Subcutaneous adipose tissue (tissue), 4 donors: ENCODE data around the gene ATP8B4. TPM values are rescaled to one million over a fixed set of nuclear protein-coding genes. Genes with fewer than 3 reads are reported as not detected.

ENCODE experiments used
- total RNA-seq, 4 donors: library from RNA; depleted of rRNA; stranded (reverse); fragments of >200 nt; gene quantifications; one replicate each; pipeline ENCODE4 v1.1.0, GENCODE V29; 2016
- TF ChIP-seq, protein P1 (sequence below): fragments of 450-650 bp; IDR thresholded peaks from one replicate; pipeline ENCODE4 v1.5.1; 2016; ENCODE audit warnings: low read depth, mild to moderate bottlenecking, control low read depth, antibody characterized with exemption, moderate library complexity

Gene ATP8B4
- total RNA-seq, 4 donors from 2014 or later = 39.9 to 75.3 (median 65.9) TPM

DNA sequence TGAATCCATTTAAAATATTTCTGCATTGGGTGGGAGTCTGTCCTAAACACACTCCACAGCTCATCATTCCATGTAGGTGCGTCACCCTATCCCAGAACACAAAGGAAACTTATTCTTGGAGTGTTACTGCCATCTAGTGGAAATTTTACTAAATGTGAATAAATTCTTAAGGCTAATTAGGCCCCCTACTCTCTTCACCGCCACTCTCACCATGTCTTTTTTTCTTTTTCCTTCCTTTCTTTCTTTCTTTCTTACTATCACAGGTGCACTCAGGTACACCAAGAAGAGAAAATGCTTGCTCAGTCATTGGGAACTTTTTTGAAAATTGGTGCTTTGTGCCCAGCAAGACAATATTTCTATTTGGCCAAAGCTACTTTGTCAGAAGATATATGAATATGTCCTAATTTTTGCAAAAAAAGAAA lies 26.4 kb upstream of the ATP8B4 start:
- TF ChIP-seq, protein P1, sequence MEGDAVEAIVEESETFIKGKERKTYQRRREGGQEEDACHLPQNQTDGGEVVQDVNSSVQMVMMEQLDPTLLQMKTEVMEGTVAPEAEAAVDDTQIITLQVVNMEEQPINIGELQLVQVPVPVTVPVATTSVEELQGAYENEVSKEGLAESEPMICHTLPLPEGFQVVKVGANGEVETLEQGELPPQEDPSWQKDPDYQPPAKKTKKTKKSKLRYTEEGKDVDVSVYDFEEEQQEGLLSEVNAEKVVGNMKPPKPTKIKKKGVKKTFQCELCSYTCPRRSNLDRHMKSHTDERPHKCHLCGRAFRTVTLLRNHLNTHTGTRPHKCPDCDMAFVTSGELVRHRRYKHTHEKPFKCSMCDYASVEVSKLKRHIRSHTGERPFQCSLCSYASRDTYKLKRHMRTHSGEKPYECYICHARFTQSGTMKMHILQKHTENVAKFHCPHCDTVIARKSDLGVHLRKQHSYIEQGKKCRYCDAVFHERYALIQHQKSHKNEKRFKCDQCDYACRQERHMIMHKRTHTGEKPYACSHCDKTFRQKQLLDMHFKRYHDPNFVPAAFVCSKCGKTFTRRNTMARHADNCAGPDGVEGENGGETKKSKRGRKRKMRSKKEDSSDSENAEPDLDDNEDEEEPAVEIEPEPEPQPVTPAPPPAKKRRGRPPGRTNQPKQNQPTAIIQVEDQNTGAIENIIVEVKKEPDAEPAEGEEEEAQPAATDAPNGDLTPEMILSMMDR = no peak

DNA sequence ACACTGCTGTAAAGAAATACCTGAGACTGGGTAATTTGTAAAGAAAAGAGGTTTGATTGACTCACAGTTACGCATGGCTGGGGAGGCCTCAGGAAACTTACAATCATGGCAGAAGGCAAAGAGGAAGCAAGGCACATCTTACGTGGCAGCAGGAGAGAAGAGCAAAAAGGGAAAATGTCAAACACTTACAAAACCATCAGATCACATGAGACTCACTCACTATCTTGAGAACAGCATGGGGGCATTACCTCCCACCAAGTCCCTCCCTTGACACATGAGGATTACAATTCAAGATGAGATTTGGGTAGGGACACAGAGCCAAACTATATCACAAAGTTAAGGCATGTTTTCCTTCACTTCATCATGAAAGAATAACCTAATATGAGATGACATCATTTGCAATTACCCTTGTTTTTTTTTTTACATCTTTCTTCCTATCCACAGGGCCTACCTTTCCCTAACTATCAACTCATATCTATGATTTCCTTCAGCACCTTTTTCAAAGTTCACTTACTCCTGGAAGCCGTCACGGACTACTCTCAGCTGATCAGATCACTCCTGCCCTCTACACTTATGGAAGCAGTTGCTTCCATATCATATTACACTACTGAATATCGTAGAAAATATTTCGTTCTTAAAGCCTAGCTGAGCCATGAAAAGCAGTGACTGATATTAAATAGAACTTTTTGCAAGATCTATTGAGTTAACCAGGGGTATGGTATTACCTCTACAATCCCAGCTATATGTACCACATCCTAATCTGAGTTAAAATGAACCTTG lies 25.5 kb upstream of the ATP8B4 start:
- TF ChIP-seq, protein P1 = no peak

DNA sequence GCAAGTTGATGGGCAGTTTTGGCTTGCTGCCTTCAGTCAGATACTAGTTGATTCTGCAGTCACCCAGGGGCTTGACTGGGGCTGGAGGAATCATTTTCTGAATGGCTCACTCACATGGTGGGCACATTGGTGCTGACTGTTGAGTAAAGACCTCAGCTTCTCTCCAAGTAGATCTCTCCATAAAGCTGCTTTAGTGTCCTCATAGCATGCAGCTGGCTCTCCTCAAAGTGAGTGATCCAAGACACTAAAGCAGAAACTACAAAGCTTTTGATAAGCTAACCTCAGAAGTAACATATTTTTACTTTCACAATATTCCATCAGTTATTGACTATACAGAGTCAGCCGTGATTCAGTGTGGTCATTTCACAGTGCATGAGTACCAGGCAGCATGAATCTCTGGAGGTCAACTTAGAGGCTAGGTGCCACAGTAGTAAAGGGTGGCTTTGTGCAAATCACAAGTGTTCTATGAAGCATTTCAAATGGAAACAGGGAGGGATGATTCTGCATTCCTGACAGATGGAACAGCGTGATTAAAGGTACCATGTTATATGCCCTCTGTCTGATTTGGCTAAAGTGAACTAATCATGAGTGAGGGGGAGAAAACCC lies 24.3 kb upstream of the ATP8B4 start:
- TF ChIP-seq, protein P1 = no peak

DNA sequence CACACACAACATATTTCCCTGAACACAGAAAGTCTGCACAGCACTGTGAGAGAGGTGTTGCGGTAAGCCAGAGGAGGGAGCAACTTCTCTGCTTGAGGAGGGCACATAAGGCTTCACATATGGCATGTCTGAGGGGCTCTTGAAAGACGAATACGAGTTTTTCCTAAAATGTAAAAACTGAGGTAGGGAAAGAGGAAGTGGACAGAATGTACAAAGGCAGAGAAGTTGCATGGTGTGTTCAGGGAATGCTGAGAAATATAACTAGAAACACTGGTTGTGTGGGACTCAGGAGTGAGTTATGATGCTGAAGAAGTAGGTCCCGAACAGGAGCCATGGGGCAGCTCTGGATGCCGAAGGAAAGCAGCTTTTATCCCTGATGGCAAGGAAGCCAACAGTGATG lies 22.8 kb upstream of the ATP8B4 start:
- TF ChIP-seq, protein P1 = no peak

DNA sequence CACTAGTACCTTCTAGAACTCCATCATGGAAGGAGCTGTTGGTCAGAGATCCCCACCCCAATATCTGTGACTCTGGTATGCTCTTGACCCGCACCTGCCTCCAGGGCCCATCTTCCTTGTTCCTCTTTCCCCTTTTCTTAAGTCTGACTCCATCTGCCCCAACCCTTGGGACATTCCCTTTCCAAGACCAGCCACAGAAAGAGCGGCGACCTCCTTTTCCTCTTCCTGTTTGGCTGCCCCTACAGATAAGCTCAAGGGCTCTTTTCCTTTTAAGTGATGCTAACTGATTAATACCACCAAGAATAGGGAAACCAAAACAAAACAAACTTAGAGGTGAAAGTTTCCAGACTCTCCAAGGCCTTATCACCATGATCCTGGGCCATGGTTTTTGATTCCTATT lies 21.9 kb upstream of the ATP8B4 start:
- TF ChIP-seq, protein P1 = no peak

DNA sequence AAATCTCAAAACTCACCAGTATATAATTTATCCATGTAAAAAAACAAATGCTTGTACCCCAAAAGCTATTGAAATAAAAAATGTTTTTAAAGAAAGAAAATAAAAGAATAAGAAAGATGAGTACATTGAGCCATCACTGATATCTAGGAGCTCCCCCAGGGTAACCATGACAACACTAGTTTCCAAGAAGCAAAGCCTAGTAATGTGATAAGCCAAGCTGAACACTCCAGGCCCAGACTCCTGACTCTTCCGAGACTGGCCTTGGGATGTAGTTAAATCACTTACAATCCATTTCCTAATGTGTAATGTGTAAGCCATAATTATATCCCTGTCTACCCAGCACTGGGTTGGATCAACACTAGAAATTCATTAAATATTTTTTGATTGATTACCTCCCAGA lies 21.1 kb upstream of the ATP8B4 start:
- TF ChIP-seq, protein P1 = no peak

DNA sequence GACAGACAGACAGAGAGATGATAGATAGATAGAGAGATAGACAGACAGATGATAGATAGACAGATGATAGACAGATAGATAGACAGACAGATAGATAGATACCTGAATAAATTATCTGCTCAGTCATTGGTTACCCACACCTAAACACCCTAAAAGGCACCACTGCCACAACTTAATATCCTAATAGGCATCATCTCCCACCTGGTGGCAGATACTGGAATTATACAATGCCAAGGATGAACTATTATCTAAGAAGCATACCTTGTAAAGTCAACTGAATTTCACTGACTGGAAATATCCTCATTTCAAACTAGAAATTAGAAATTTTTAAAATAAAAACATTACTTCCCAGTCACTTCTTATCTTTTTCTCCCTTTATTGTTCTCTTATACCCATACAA lies 19.4 kb upstream of the ATP8B4 start:
- TF ChIP-seq, protein P1 = no peak
